Liver (tissue), 3 donors: ENCODE measurements around the gene FOCAD.

Experiments
- CTCF ChIP-seq: fragments of 150-350 bp; IDR thresholded peaks from 2 replicates; pipeline ENCODE4 v1.5.1; 2017; ENCODE audit warnings: improper control_type of control experiment, low read depth, low read length; ENCODE audit not compliant: missing input control
- GABPA ChIP-seq, 2 donors: IDR thresholded peaks in 1 of 2; conservative IDR thresholded peaks in 1 of 2; 2 replicates each; pipeline ENCODE4 v1.6.1; 2016; ENCODE audit warnings: antibody characterized with exemption in 2 of 2, mild to moderate bottlenecking in 1 of 2, moderate library complexity in 1 of 2
- HNF4G ChIP-seq: IDR thresholded peaks from 2 replicates; pipeline ENCODE4 v1.6.1; 2016; ENCODE audit warnings: antibody characterized with exemption
- RAD21 ChIP-seq, 2 donors: IDR thresholded peaks; 2 replicates each; pipeline ENCODE4 v1.6.1; 2016; ENCODE audit warnings: antibody characterized with exemption in 2 of 2, mild to moderate bottlenecking in 2 of 2
- SP1 ChIP-seq: IDR thresholded peaks from 2 replicates; pipeline ENCODE4 v1.6.1; 2018; ENCODE audit warnings: antibody characterized with exemption, mild to moderate bottlenecking
- TAF1 ChIP-seq: conservative IDR thresholded peaks from 2 replicates; pipeline ENCODE4 v1.6.1; 2016; ENCODE audit warnings: antibody characterized with exemption, mild to moderate bottlenecking
- donor health status: healthy.
- donor health status: healthy.

- TF ChIP-seq CTCF (no peak), HNF4G (no peak), SP1 (no peak), TAF1 (no peak), GABPA (IDR thresholded peaks at IDR 0.05 in 1 of 2, conservative IDR thresholded peaks at IDR 0.05 in 1 of 2) (no peak), RAD21 (IDR thresholded peaks at IDR 0.05) (no peak)
Observed at GRCh38 chr9:20880271-20880670, 196.2 kb downstream of the FOCAD start.
